GM12865 (cell line): Measurements from ENCODE around the gene HOXB13.
"Not testable (repeated sequence)": the region's sequence is repeated elsewhere in the genome, so short reads cannot be mapped to it uniquely, and the experiment has no call there.

Experiments used
- DNase-seq: peaks from one replicate; pipeline ENCODE4 v3.0.0; 2010; ENCODE audit warnings: low read depth
- H3K4me3 ChIP-seq: 2 replicates; pipeline ENCODE4 v1.5.1; 2011; ENCODE audit warnings: mild to moderate bottlenecking, low read depth, low read length, control low read depth
- TF ChIP-seq, protein P1 (sequence below): IDR thresholded peaks from 2 replicates; pipeline ENCODE4 v1.5.1; 2011; ENCODE audit warnings: low read length, control low read depth, low read depth, inconsistent platforms; ENCODE audit not compliant: insufficient read depth; ENCODE audit errors: missing control alignments

The HOXB13 gene

DNA sequence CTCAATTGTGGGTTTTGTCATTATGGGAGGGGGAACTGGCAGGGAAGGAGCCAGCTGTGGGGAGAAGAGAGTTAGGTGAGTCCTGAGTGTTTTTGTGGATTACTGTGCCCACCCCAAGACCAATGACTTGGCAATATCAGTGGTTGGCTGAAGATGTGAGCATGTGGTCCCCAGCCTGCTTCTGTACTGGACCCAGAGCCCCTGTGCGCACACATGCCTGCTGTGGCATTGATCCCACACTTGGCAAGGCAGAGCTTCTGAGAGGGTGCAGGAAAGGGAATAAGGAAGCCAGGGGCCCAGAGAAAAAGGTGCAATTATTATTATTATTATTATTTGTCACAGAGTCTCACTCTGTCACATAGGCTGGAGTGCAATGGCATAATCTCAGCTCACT, 7.5 kb downstream of the HOXB13 start:
- H3K4me3 ChIP-seq, result no peak overlapping the region
- TF ChIP-seq, protein P1, sequence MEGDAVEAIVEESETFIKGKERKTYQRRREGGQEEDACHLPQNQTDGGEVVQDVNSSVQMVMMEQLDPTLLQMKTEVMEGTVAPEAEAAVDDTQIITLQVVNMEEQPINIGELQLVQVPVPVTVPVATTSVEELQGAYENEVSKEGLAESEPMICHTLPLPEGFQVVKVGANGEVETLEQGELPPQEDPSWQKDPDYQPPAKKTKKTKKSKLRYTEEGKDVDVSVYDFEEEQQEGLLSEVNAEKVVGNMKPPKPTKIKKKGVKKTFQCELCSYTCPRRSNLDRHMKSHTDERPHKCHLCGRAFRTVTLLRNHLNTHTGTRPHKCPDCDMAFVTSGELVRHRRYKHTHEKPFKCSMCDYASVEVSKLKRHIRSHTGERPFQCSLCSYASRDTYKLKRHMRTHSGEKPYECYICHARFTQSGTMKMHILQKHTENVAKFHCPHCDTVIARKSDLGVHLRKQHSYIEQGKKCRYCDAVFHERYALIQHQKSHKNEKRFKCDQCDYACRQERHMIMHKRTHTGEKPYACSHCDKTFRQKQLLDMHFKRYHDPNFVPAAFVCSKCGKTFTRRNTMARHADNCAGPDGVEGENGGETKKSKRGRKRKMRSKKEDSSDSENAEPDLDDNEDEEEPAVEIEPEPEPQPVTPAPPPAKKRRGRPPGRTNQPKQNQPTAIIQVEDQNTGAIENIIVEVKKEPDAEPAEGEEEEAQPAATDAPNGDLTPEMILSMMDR, result no peak
- DNase-seq, result no peak

GRCh38 chr17:48720266-48721008, 8.1 kb downstream of the HOXB13 start:
- TF ChIP-seq, protein P1, result no peak
- no peak overlapping the region for H3K4me3 ChIP-seq
- no peak for DNase-seq

- no peak for DNase-seq
- no peak overlapping the region for H3K4me3 ChIP-seq
- TF ChIP-seq, protein P1, result no peak
These were observed 8.8 kb downstream of the HOXB13 start for GRCh38 chr17:48719642-48720265.

DNA sequence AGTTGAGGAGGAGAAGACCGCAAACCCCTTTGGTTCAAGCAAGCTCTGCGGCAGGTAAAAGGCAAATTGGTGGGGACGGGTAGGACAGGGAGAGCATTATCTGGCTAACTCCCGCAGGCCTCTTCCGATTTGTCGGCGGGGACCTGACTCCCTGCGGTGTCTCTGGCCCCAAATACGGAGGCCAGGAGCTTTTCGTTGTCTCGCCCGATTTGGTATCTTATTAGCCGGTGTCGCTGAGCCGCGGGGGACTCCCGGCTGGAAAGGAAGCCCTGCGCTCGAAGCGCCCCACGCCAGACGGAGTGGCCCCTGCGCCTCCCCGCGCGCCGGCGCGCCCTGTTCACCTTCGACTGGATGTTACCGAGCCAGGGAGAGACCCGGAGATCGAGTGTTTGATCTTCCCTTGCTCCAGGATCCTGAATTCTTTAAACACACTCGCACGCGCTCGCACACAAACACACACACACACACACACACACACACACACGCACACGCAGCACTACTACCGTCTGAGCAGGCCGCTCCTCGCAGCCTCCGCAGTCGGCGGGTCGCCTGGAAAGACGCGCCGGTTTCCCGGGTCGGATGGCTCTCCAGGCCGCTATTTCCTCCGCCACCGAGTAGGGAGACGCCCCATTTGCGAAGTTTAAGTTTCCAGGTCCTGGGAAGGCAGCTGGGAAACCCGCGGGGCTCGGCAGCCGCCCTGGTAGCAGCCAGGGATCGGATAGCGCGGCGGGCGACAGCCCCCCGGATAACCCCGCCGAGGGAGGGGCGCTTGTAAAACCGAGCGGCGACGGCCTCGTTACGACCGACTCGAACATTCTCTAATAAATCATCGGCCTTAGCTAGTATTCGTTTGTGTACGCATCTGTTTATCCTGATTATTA, 9.5 kb downstream of the HOXB13 start:
- no peak overlapping the region for H3K4me3 ChIP-seq
- DNase-seq, result no peak
- TF ChIP-seq, protein P1, result no peak

- TF ChIP-seq, protein P1, result no peak
- no peak for DNase-seq
- no peak overlapping the region for H3K4me3 ChIP-seq
These were observed 10.3 kb downstream of the HOXB13 start for GRCh38 chr17:48718227-48718760.

- no peak overlapping the region for H3K4me3 ChIP-seq
- TF ChIP-seq, protein P1, result no peak
- no peak for DNase-seq
These were observed 11.0 kb downstream of the HOXB13 start for GRCh38 chr17:48717367-48718226.

- DNase-seq, H3K4me3 ChIP-seq: not testable (repeated sequence)
These were observed 12.0 kb downstream of the HOXB13 start for GRCh38 chr17:48716549-48716948.
